Left lobe of liver (tissue), 2 donors: ENCODE measurements around the gene SAP30BP. TPM values are rescaled to one million over a fixed set of nuclear protein-coding genes. Genes with fewer than 3 reads are reported as not detected.
"Not testable (repeated sequence)": the region's sequence is repeated elsewhere in the genome, so short reads cannot be mapped to it uniquely, and the experiment has no call there.

ENCODE experiments used
- ATAC-seq: fragments of 200-7000 bp; cut with Tn5 transposase; one replicate; pipeline ENCODE4 v1.9.1; 2020; ENCODE audit warnings: mild to moderate bottlenecking, moderate library complexity
- DNase-seq: peaks from one replicate; pipeline ENCODE4 v3.0.0-alpha.2; 2020; ENCODE audit warnings: low spot score
- total RNA-seq: library from RNA; stranded (reverse); gene quantifications from one replicate; pipeline ENCODE4 v1.2.1, GENCODE V29; 2021
- donor health status: DM: no; HTN: no; CAD: no; lungs with moderate emphysema.
- donor health status: DM: no; HTN: yes; CAD: no.

SAP30BP gene
- total RNA-seq, 1 donor from 2014 or later = 31.6 TPM

- peak; percentile 84 for DNase-seq
- peak; percentile 85 for ATAC-seq
Observed at GRCh38 chr17:75633486-75634375, 33.4 kb upstream of the SAP30BP start.

- no peak for DNase-seq
- ATAC-seq = no peak
Observed at GRCh38 chr17:75634376-75634740, 32.8 kb upstream of the SAP30BP start.

GRCh38 chr17:75634754-75635609 is 32.2 kb upstream of the SAP30BP start:
- no peak for DNase-seq
- no peak for ATAC-seq

- ATAC-seq (no peak), DNase-seq (no peak)
Observed at GRCh38 chr17:75635610-75636202, 31.4 kb upstream of the SAP30BP start.

GRCh38 chr17:75636381-75637142 is 30.6 kb upstream of the SAP30BP start:
- ATAC-seq (no peak), DNase-seq (no peak)

- DNase-seq = no peak
Observed at GRCh38 chr17:75637143-75637538, 30.0 kb upstream of the SAP30BP start.

GRCh38 chr17:75637551-75637950 is 29.6 kb upstream of the SAP30BP start:
- no peak for DNase-seq
- ATAC-seq = no peak

More at GRCh38 chr17:75637143-75637538, 30.0 kb upstream of the SAP30BP start:
- ATAC-seq = no peak

- ATAC-seq, DNase-seq: not testable (repeated sequence)
Observed at GRCh38 chr17:75638039-75638438, 29.1 kb upstream of the SAP30BP start.

GRCh38 chr17:75638893-75639292 is 28.2 kb upstream of the SAP30BP start:
- ATAC-seq = no peak
- DNase-seq = no peak

- DNase-seq (peak; percentile 44), ATAC-seq (no peak)
Observed at GRCh38 chr17:75639327-75639726, 27.8 kb upstream of the SAP30BP start.

- no peak for ATAC-seq
- peak; percentile 49 for DNase-seq
Observed at GRCh38 chr17:75639771-75640555, 27.2 kb upstream of the SAP30BP start.

GRCh38 chr17:75640556-75641119 is 26.5 kb upstream of the SAP30BP start:
- ATAC-seq (no peak), DNase-seq (no peak)

- DNase-seq (no peak), ATAC-seq (no peak)
Observed at GRCh38 chr17:75641343-75641742, 25.8 kb upstream of the SAP30BP start.

- DNase-seq = no peak
- no peak for ATAC-seq
Observed at GRCh38 chr17:75642182-75642783, 24.9 kb upstream of the SAP30BP start.

GRCh38 chr17:75642784-75643642 is 24.1 kb upstream of the SAP30BP start:
- DNase-seq (no peak), ATAC-seq (no peak)

- ATAC-seq = no peak
- no peak for DNase-seq
Observed at GRCh38 chr17:75643643-75644017, 23.5 kb upstream of the SAP30BP start.

- DNase-seq = no peak
- ATAC-seq = no peak
Observed at GRCh38 chr17:75645501-75645888, 21.6 kb upstream of the SAP30BP start.
